Keratinocyte (primary cell): ENCODE data around the gene KCNA3. TPM values are rescaled to one million over a fixed set of nuclear protein-coding genes. Genes with fewer than 3 reads are reported as not detected.

ENCODE experiments used
- DNase-seq: peaks from one replicate; pipeline ENCODE4 v3.0.0-alpha.2; 2011; ENCODE audit warnings: low read depth, missing footprints, low spot score
- FAIRE-seq: peaks from 2 replicates; lab custom pipeline; 2011; peaks lifted over from hg19 to GRCh38; lab: Jason Lieb, UNC
- H2AFZ ChIP-seq: 2 replicates; pipeline ENCODE4 v1.6.0; 2012; ENCODE audit warnings: low read length, control low read depth, inconsistent platforms; ENCODE audit not compliant: control insufficient read depth
- H3K27ac ChIP-seq: 2 replicates; pipeline ENCODE4 v1.5.1; 2011; ENCODE audit warnings: low read length; ENCODE audit not compliant: control insufficient read depth, insufficient read depth
- H3K27me3 ChIP-seq: 3 replicates; pipeline ENCODE4 v1.6.0; 2011; ENCODE audit warnings: low read length; ENCODE audit not compliant: control insufficient read depth, insufficient read depth; ENCODE audit errors: extremely low read depth
- H3K36me3 ChIP-seq, 2 experiments: 2 replicates in 1 of 2; 3 replicates in 1 of 2; pipeline ENCODE4 v1.5.1; 2011; ENCODE audit warnings: low read length in 2 of 2, mild to moderate bottlenecking in 1 of 2; ENCODE audit not compliant: control insufficient read depth in 2 of 2, insufficient read depth in 2 of 2; ENCODE audit errors: extremely low read depth in 1 of 2
- H3K4me1 ChIP-seq: 3 replicates; pipeline ENCODE4 v1.5.1; 2011; ENCODE audit warnings: low read length; ENCODE audit not compliant: control insufficient read depth, insufficient read depth; ENCODE audit errors: extremely low read depth
- H3K4me2 ChIP-seq: 3 replicates; pipeline ENCODE4 v1.6.0; 2011; ENCODE audit warnings: low read depth, low read length; ENCODE audit not compliant: control insufficient read depth, insufficient read depth; ENCODE audit errors: extremely low read depth
- H3K4me3 ChIP-seq, 3 experiments: fragments of 200-600 bp in 1 of 3; sonication (generic) in 1 of 3; 2 replicates in 2 of 3; 3 replicates in 1 of 3; pipeline ENCODE4 v1.5.1; 2011 to 2016; ENCODE audit warnings: low read length in 3 of 3, mild to moderate bottlenecking in 3 of 3, control low read depth in 2 of 3, inconsistent platforms in 1 of 3, low read depth in 1 of 3, mixed read lengths in 1 of 3, mixed run types in 1 of 3, moderate library complexity in 1 of 3; ENCODE audit not compliant: control insufficient read depth in 2 of 3, insufficient read depth in 2 of 3; ENCODE audit errors: extremely low read depth in 1 of 3
- H3K79me2 ChIP-seq: 2 replicates; pipeline ENCODE4 v1.6.0; 2012; ENCODE audit warnings: low read length; ENCODE audit not compliant: control insufficient read depth, insufficient read depth
- H3K9ac ChIP-seq: 3 replicates; pipeline ENCODE4 v1.6.0; 2011; ENCODE audit warnings: low read length; ENCODE audit not compliant: control insufficient read depth, insufficient read depth; ENCODE audit errors: extremely low read depth
- H3K9me1 ChIP-seq: 3 replicates; pipeline ENCODE4 v1.6.0; 2011; ENCODE audit warnings: low read length; ENCODE audit not compliant: control insufficient read depth, insufficient read depth; ENCODE audit errors: extremely low read depth
- H3K9me3 ChIP-seq: 2 replicates; pipeline ENCODE4 v1.5.1; 2012; ENCODE audit warnings: low read depth, low read length; ENCODE audit not compliant: control insufficient read depth
- H4K20me1 ChIP-seq: 3 replicates; pipeline ENCODE4 v1.6.0; 2011; ENCODE audit warnings: low read length; ENCODE audit not compliant: control insufficient read depth, insufficient read depth; ENCODE audit errors: extremely low read depth
- CTCF ChIP-seq, 3 experiments: IDR thresholded peaks in 1 of 3; conservative IDR thresholded peaks in 1 of 3; optimal IDR thresholded peaks in 1 of 3; 2 replicates in 2 of 3; 3 replicates in 1 of 3; pipeline versions ENCODE3 to v1.5.1; 2011; ENCODE audit warnings: low read length in 3 of 3, mild to moderate bottlenecking in 3 of 3, moderate library complexity in 2 of 3, control low read depth in 1 of 3, inconsistent platforms in 1 of 3; ENCODE audit not compliant: insufficient read depth in 2 of 3; ENCODE audit errors: extremely low read depth in 1 of 3
- EZH2 ChIP-seq: IDR thresholded peaks from one replicate; pipeline ENCODE4 v1.6.1; 2012; ENCODE audit warnings: inconsistent platforms, mild to moderate bottlenecking, low read length, moderate library complexity
- dilution Hi-C: fragments of 300-500 bp; cut with MboI; formaldehyde crosslinking; loops from one replicate; pipeline ENCODE4 v1.7.0; 2020; ENCODE audit warnings: low sequenced_read_pairs; ENCODE audit not compliant: extremely low pct_ligation_motif_present
- polyA plus RNA-seq, 5 experiments: library from polyadenylated mRNA; depleted of rRNA in 3 of 5; stranded (reverse) in 3 of 5; stranded (forward) in 1 of 5; unstranded in 1 of 5; fragments of >200 nt; gene quantifications; 1 replicate in 1 of 5; 2 replicates in 3 of 5; 3 replicates in 1 of 5; pipeline versions ENCODE4 v1.2.1 to v1.2.3, GENCODE V29; 2011 to 2012; ENCODE audit warnings: missing spikeins in 2 of 5, low read depth in 1 of 5, low replicate concordance in 1 of 5

Gene KCNA3
- polyA plus RNA-seq, 1 donor (not counting 4 experiments of a cell fraction or from before 2014, with no cell fraction given) = not detected

- no peak overlapping the region for H3K4me3 ChIP-seq
- peaks cover 5% of the 10 kb centered on the region for H3K27me3 ChIP-seq
- no peaks in the 10 kb centered on the region for H3K36me3 ChIP-seq
- FAIRE-seq (no peak), DNase-seq (no peak)
- no peak overlapping the region for H2AFZ ChIP-seq
- no peaks in the 10 kb centered on the region for H3K79me2 ChIP-seq
- no peaks in the 10 kb centered on the region for H3K9me3 ChIP-seq
- no peaks in the 10 kb centered on the region for H3K4me1 ChIP-seq
- H3K27ac ChIP-seq = no peak overlapping the region
- TF ChIP-seq EZH2 = no peak
- no peak for TF ChIP-seq CTCF (optimal IDR thresholded peaks at IDR 0.05 in 1 of 3, IDR thresholded peaks at IDR 0.05 in 1 of 3, conservative IDR thresholded peaks at IDR 0.05 in 1 of 3; ENCODE audit: extremely low read depth in 1 of 3, insufficient read depth in 2 of 3, low read length in 3 of 3)
- dilution Hi-C loops = no loop called here
- no peaks in the 10 kb centered on the region for H4K20me1 ChIP-seq
- no peak overlapping the region for H3K9ac ChIP-seq
- no peaks in the 10 kb centered on the region for H3K9me1 ChIP-seq
- no peak overlapping the region for H3K4me2 ChIP-seq
Measured at GRCh38 chr1:110638058-110638457, 36.7 kb downstream of the KCNA3 start.

GRCh38 chr1:110637475-110637874 lies 37.3 kb downstream of the KCNA3 start:
- no peak overlapping the region for H3K4me3 ChIP-seq
- no peaks in the 10 kb centered on the region for H3K9me3 ChIP-seq
- H3K27me3 ChIP-seq = peaks cover 5% of the 10 kb centered on the region
- no peak overlapping the region for H3K27ac ChIP-seq
- H3K9ac ChIP-seq = no peak overlapping the region
- TF ChIP-seq EZH2 = no peak
- TF ChIP-seq CTCF (optimal IDR thresholded peaks at IDR 0.05 in 1 of 3, IDR thresholded peaks at IDR 0.05 in 1 of 3, conservative IDR thresholded peaks at IDR 0.05 in 1 of 3; ENCODE audit: extremely low read depth in 1 of 3, insufficient read depth in 2 of 3, low read length in 3 of 3) = no peak
- H4K20me1 ChIP-seq = no peaks in the 10 kb centered on the region
- no peaks in the 10 kb centered on the region for H3K9me1 ChIP-seq
- H2AFZ ChIP-seq = no peak overlapping the region
- no peak overlapping the region for H3K4me2 ChIP-seq
- DNase-seq = no peak
- H3K79me2 ChIP-seq = no peaks in the 10 kb centered on the region
- no peaks in the 10 kb centered on the region for H3K4me1 ChIP-seq
- FAIRE-seq = no peak
- dilution Hi-C loops = no loop called here
- no peaks in the 10 kb centered on the region for H3K36me3 ChIP-seq
